IMR-90 (cell line): ENCODE measurements around the gene IL1RAPL1. TPM values are rescaled to one million over a fixed set of nuclear protein-coding genes. Genes with fewer than 3 reads are reported as not detected.

Experiments
- ATAC-seq: fragments of 200-7000 bp; cut with Tn5 transposase; 2 replicates; pipeline ENCODE4 v1.9.1; 2020; ENCODE audit warnings: low read depth, mild to moderate bottlenecking, moderate library complexity
- BruUV-seq: library from RNA; stranded (reverse); fragments of 400-500 nt; replicated peaks from 2 replicates; lab custom pipeline; 2021; lab: Mats Ljungman, UMichigan
- CTCF ChIA-PET: fragments of 300-600 bp; formaldehyde crosslinking; extraction: SDS; loops from one replicate; lab custom pipeline; 2021; ENCODE audit warnings: antibody characterized with exemption; lab: Yijun Ruan, JAX
- POLR2A ChIA-PET: fragments of 300-600 bp; sonication (Branson Sonifier 250); formaldehyde crosslinking; loops from one replicate; lab custom pipeline; 2022; ENCODE audit warnings: antibody characterized with exemption; ENCODE audit not compliant: unreplicated experiment; lab: Charles Lee
- DNase-seq: peaks from one replicate; pipeline ENCODE4 v3.0.0; 2013
- H2AFZ ChIP-seq: replicated peaks from 2 replicates; pipeline ENCODE3; 2013; ENCODE audit warnings: low read length, mild to moderate bottlenecking; ENCODE audit not compliant: poor library complexity
- H2AK5ac ChIP-seq: 2 replicates; pipeline ENCODE4 v1.6.1; 2013; ENCODE audit warnings: low read depth, low read length, inconsistent platforms
- H2AK9ac ChIP-seq: replicated peaks from 2 replicates; pipeline ENCODE3; 2013; ENCODE audit warnings: mild to moderate bottlenecking, low read depth, low read length, moderate library complexity; ENCODE audit not compliant: poor library complexity
- H2BK120ac ChIP-seq: 2 replicates; pipeline ENCODE4 v1.6.1; 2013; ENCODE audit warnings: low read depth, low read length, inconsistent platforms
- H2BK15ac ChIP-seq: 3 replicates; pipeline ENCODE4 v1.6.1; 2013; ENCODE audit warnings: low read depth, low read length, inconsistent platforms
- H2BK20ac ChIP-seq: 2 replicates; pipeline ENCODE4 v1.6.1; 2013; ENCODE audit warnings: low read depth, mild to moderate bottlenecking, inconsistent platforms, low read length, moderate library complexity
- H2BK5ac ChIP-seq: 2 replicates; pipeline ENCODE4 v1.6.1; 2013; ENCODE audit warnings: mild to moderate bottlenecking, low read depth, low read length, inconsistent platforms; ENCODE audit not compliant: poor library complexity, severe bottlenecking
- H3K14ac ChIP-seq: replicated peaks from 2 replicates; pipeline ENCODE4 v1.6.1; 2013; ENCODE audit warnings: low read depth, low read length, inconsistent platforms
- H3K18ac ChIP-seq: 2 replicates; pipeline ENCODE4 v1.6.1; 2013; ENCODE audit warnings: low read depth, low read length, control low read depth
- H3K23ac ChIP-seq: 2 replicates; pipeline ENCODE4 v1.6.1; 2013; ENCODE audit warnings: low read depth, low read length, inconsistent platforms
- H3K27ac ChIP-seq: 2 replicates; pipeline ENCODE4 v1.5.1; 2013; ENCODE audit warnings: mild to moderate bottlenecking, control low read depth, low read length; ENCODE audit not compliant: insufficient read depth
- H3K27me3 ChIP-seq: 2 replicates; pipeline ENCODE4 v1.6.1; 2013; ENCODE audit warnings: low read length; ENCODE audit not compliant: control insufficient read depth, insufficient read depth
- H3K36me3 ChIP-seq: 2 replicates; pipeline ENCODE4 v1.6.1; 2013; ENCODE audit warnings: low read length, mixed read lengths; ENCODE audit not compliant: control insufficient read depth, insufficient read depth
- H3K4ac ChIP-seq: 2 replicates; pipeline ENCODE4 v1.6.1; 2013; ENCODE audit warnings: low read depth, low read length, inconsistent platforms
- H3K4me1 ChIP-seq: 2 replicates; pipeline ENCODE4 v1.6.1; 2013; ENCODE audit warnings: low read length, mixed read lengths; ENCODE audit not compliant: control insufficient read depth, insufficient read depth
- H3K4me2 ChIP-seq: 2 replicates; pipeline ENCODE4 v1.6.1; 2013; ENCODE audit warnings: low read depth, mild to moderate bottlenecking, control low read depth, low read length, moderate library complexity
- H3K4me3 ChIP-seq: 2 replicates; pipeline ENCODE4 v1.5.1; 2013; ENCODE audit warnings: low read depth, mild to moderate bottlenecking, control low read depth, low read length, moderate library complexity; ENCODE audit not compliant: insufficient read depth
- H3K56ac ChIP-seq: 2 replicates; pipeline ENCODE4 v1.6.1; 2013; ENCODE audit warnings: low read length, inconsistent platforms; ENCODE audit not compliant: insufficient read depth; ENCODE audit errors: extremely low read depth
- H3K79me1 ChIP-seq, 2 experiments: 2 replicates each; pipeline ENCODE4 v1.6.1; 2013; ENCODE audit warnings: low read length in 2 of 2, inconsistent platforms in 1 of 2, low read depth in 1 of 2
- H3K9ac ChIP-seq: 2 replicates; pipeline ENCODE4 v1.6.1; 2013; ENCODE audit warnings: low read depth, low read length, control low read depth
- H3K9me1 ChIP-seq: 2 replicates; pipeline ENCODE4 v1.6.1; 2013; ENCODE audit warnings: low read length, inconsistent platforms; ENCODE audit not compliant: insufficient read depth
- H3K9me3 ChIP-seq: 2 replicates; pipeline ENCODE4 v1.6.1; 2013; ENCODE audit warnings: low read length; ENCODE audit not compliant: control insufficient read depth, insufficient read depth
- H4K20me1 ChIP-seq: 2 replicates; pipeline ENCODE4 v1.6.1; 2013; ENCODE audit warnings: low read length, inconsistent platforms; ENCODE audit not compliant: insufficient read depth
- H4K5ac ChIP-seq: 2 replicates; pipeline ENCODE4 v1.6.1; 2013; ENCODE audit warnings: mild to moderate bottlenecking, low read depth, low read length, control low read depth
- H4K8ac ChIP-seq, 2 experiments: 2 replicates each; pipeline ENCODE4 v1.6.1; 2013; ENCODE audit warnings: low read depth in 2 of 2, low read length in 2 of 2, control low read depth in 1 of 2, inconsistent platforms in 1 of 2
- H4K91ac ChIP-seq: 2 replicates; pipeline ENCODE4 v1.6.1; 2013; ENCODE audit warnings: low read depth, low read length, inconsistent platforms; ENCODE audit not compliant: insufficient read depth
- BHLHE40 ChIP-seq: fragments of 150-350 bp; IDR thresholded peaks from 2 replicates; pipeline ENCODE4 v1.6.1; 2016; ENCODE audit warnings: mild to moderate bottlenecking, low read depth, low read length
- CEBPB ChIP-seq: IDR thresholded peaks from 2 replicates; pipeline ENCODE4 v1.6.1; 2012; ENCODE audit warnings: low read depth, low read length, improper control_type of control experiment
- CHD1 ChIP-seq: IDR thresholded peaks from 2 replicates; pipeline ENCODE4 v1.6.1; 2012; ENCODE audit warnings: low read depth, low read length, improper control_type of control experiment
- CTCF ChIP-seq: conservative IDR thresholded peaks from 2 replicates; pipeline ENCODE4 v1.5.1; 2012; ENCODE audit warnings: mild to moderate bottlenecking, low read depth, low read length, improper control_type of control experiment
- ELK1 ChIP-seq: fragments of 150-350 bp; IDR thresholded peaks from 2 replicates; pipeline ENCODE4 v1.6.1; 2016; ENCODE audit warnings: low read depth, mild to moderate bottlenecking, low read length, moderate library complexity, borderline replicate concordance
- FOS ChIP-seq: fragments of 150-350 bp; IDR thresholded peaks from 2 replicates; pipeline ENCODE4 v1.6.1; 2016; ENCODE audit warnings: low read depth, low read length
- MAFK ChIP-seq: IDR thresholded peaks from 2 replicates; pipeline ENCODE4 v1.6.1; 2012; ENCODE audit warnings: low read depth, low read length, improper control_type of control experiment
- MAZ ChIP-seq: IDR thresholded peaks from 2 replicates; pipeline ENCODE4 v1.6.1; 2012; ENCODE audit warnings: low read depth, mild to moderate bottlenecking, low read length, improper control_type of control experiment, moderate library complexity, borderline replicate concordance
- MXI1 ChIP-seq: IDR thresholded peaks from 2 replicates; pipeline ENCODE4 v1.6.1; 2012; ENCODE audit warnings: low read depth, mild to moderate bottlenecking, low read length, moderate library complexity, borderline replicate concordance
- NFE2L2 ChIP-seq: fragments of 150-350 bp; IDR thresholded peaks from 2 replicates; pipeline ENCODE4 v1.6.1; 2016; ENCODE audit warnings: low read depth, mild to moderate bottlenecking, low read length
- POLR2A ChIP-seq: IDR thresholded peaks from 2 replicates; pipeline ENCODE4 v1.6.1; 2012; ENCODE audit warnings: mild to moderate bottlenecking, low read depth, low read length
- RAD21 ChIP-seq: IDR thresholded peaks from 2 replicates; pipeline ENCODE4 v1.6.1; 2012; ENCODE audit warnings: low read length, improper control_type of control experiment
- RCOR1 ChIP-seq: IDR thresholded peaks from 2 replicates; pipeline ENCODE4 v1.6.1; 2012; ENCODE audit warnings: mild to moderate bottlenecking, low read length, improper control_type of control experiment; ENCODE audit not compliant: insufficient replicate concordance
- RFX5 ChIP-seq: IDR thresholded peaks from 2 replicates; pipeline ENCODE4 v1.8.0; 2012; ENCODE audit warnings: low read depth, mild to moderate bottlenecking, low read length, moderate library complexity
- SMC3 ChIP-seq: fragments of 150-350 bp; IDR thresholded peaks from 2 replicates; pipeline ENCODE4 v1.6.1; 2016; ENCODE audit warnings: low read depth, mild to moderate bottlenecking, antibody characterized with exemption, low read length, moderate library complexity
- WGBS, 2 experiments: methylation state at CpG; one replicate each; pipeline versions ENCODE4 v1.1.5 to v1.1.7; 2013; ENCODE audit warnings: missing lambda C conversion rate in 2 of 2; ENCODE audit not compliant: insufficient read length in 1 of 2; ENCODE audit errors: extremely low coverage in 2 of 2; 5-methylcytosine and 5-hydroxymethylcytosine counted together
- dilution Hi-C: fragments of 300-500 bp; cut with HindIII; formaldehyde crosslinking; loops from one replicate; pipeline ENCODE4 v1.14.3; 2018; ENCODE audit warnings: low sequenced_read_pairs; ENCODE audit not compliant: unreplicated experiment
- in situ Hi-C: fragments of 300-500 bp; cut with MboI; formaldehyde crosslinking; loops from 3 replicates; pipeline ENCODE4 v1.14.3; 2019; ENCODE audit warnings: low sequenced_read_pairs, inconsistent platforms, mixed read lengths
- intact Hi-C: fragments of 100-400 bp; cut with micrococcal nuclease; formaldehyde crosslinking; loops from 2 replicates; pipeline ENCODE4 v1.10.0; 2022
- polyA plus RNA-seq, 3 experiments: library from polyadenylated mRNA; depleted of rRNA; stranded (reverse); fragments of >200 nt; gene quantifications; 2 replicates each; pipeline ENCODE4 v1.2.3, GENCODE V29; 2012; ENCODE audit warnings: low replicate concordance in 1 of 3
- total RNA-seq: library from RNA; depleted of rRNA; stranded (reverse); fragments of >200 nt; gene quantifications from 2 replicates; pipeline ENCODE4 v1.2.3, GENCODE V29; 2012
- TF ChIP-seq, protein P1 (sequence below): fragments of 150-350 bp; IDR thresholded peaks from 2 replicates; pipeline ENCODE4 v1.6.1; 2017; ENCODE audit warnings: mild to moderate bottlenecking, antibody characterized with exemption, low read length, low read depth

The IL1RAPL1 gene
- total and polyA plus RNA-seq, 2 of the 4 experiments (the other 2 are of a cell fraction) = 1.5 to 9.0 TPM

DNA sequence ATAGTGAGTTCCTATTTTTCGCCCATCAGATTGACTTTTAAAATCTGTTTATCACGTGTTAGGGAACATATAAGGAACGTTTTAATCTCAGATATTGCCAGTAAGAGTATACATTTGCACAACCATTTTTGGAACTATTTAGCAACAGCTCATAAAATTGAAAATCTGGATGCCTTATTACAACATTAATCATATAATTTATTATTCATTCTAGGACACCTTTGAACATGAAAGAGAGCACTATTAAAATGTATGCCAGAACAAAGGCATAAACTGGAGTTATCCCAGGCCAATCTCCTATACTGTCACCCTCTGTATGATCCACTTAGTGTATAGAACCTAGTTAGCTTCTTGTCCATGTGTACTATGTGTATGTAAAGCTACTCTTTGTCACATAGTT, 1049.1 kb downstream of the IL1RAPL1 start:
- no peak overlapping the region for H2AK5ac ChIP-seq
- DNase-seq = no peak
- no CpG with 5 or more reads among the region's 3 CpGs for WGBS, 2 experiments
- H2BK20ac ChIP-seq = no peak overlapping the region
- H3K79me1 ChIP-seq = no peaks in the 10 kb centered on the region
- H3K18ac ChIP-seq = no peak overlapping the region
- no peak for ATAC-seq
- BruUV-seq = no TSS peak
- H3K4me2 ChIP-seq = no peak overlapping the region
- H4K8ac ChIP-seq = no peak overlapping the region
- no peak overlapping the region for H2BK5ac ChIP-seq
- H3K9me3 ChIP-seq = no peaks in the 10 kb centered on the region
- no peaks in the 10 kb centered on the region for H3K9me1 ChIP-seq
- intact Hi-C loops (no loop called here), in situ Hi-C loops (no loop called here), dilution Hi-C loops (no loop called here)
- H3K36me3 ChIP-seq = no peaks in the 10 kb centered on the region
- CTCF ChIA-PET = no interaction called here
- no peaks in the 10 kb centered on the region for H4K20me1 ChIP-seq
- no peak overlapping the region for H3K23ac ChIP-seq
- no peak for TF ChIP-seq RCOR1
- TF ChIP-seq NFE2L2 = no peak
- TF ChIP-seq CTCF = no peak
- no peak for TF ChIP-seq MXI1
- TF ChIP-seq CEBPB = no peak
- no peak for TF ChIP-seq MAFK
- TF ChIP-seq, protein P1, sequence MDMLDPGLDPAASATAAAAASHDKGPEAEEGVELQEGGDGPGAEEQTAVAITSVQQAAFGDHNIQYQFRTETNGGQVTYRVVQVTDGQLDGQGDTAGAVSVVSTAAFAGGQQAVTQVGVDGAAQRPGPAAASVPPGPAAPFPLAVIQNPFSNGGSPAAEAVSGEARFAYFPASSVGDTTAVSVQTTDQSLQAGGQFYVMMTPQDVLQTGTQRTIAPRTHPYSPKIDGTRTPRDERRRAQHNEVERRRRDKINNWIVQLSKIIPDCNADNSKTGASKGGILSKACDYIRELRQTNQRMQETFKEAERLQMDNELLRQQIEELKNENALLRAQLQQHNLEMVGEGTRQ = no peak
- no peak for TF ChIP-seq MAZ
- no peak for TF ChIP-seq FOS
- no peak for TF ChIP-seq SMC3
- TF ChIP-seq RFX5 = no peak
- TF ChIP-seq POLR2A = no peak
- no peak for TF ChIP-seq ELK1
- TF ChIP-seq BHLHE40 = no peak
- TF ChIP-seq RAD21 = no peak
- no peak for TF ChIP-seq CHD1
- H2AFZ ChIP-seq = no peak overlapping the region
- H3K14ac ChIP-seq = no peak overlapping the region
- H3K4ac ChIP-seq = no peak overlapping the region
- no peak overlapping the region for H4K5ac ChIP-seq
- H3K4me1 ChIP-seq = 0 out of 2 replicates have a peak, but pooled peaks cover 2% of the 10 kb centered on the region
- H2BK15ac ChIP-seq = no peak overlapping the region
- H2AK9ac ChIP-seq = no peak overlapping the region
- H3K56ac ChIP-seq = no peak overlapping the region
- no peak overlapping the region for H4K91ac ChIP-seq
- no peak overlapping the region for H2BK120ac ChIP-seq
- no peak overlapping the region for H3K4me3 ChIP-seq
- POLR2A ChIA-PET = no interaction called here
- H3K27ac ChIP-seq = no peak overlapping the region
- no peaks in the 10 kb centered on the region for H3K27me3 ChIP-seq
- H3K9ac ChIP-seq = no peak overlapping the region
